Aorta (tissue), 5 donors: ENCODE data around the gene NUBP2. TPM values are rescaled to one million over a fixed set of nuclear protein-coding genes. Genes with fewer than 3 reads are reported as not detected.

Experiments
- ATAC-seq: fragments of 200-7000 bp; cut with Tn5 transposase; one replicate; pipeline ENCODE4 v1.9.1; 2022; ENCODE audit warnings: moderate library complexity; ENCODE audit not compliant: low FRiP score
- DNase-seq, 2 donors: peaks; one replicate each; pipeline ENCODE4 v3.0.0-alpha.2; 2020
- H3K27ac ChIP-seq, 2 donors: one replicate each; pipeline ENCODE4 v1.5.1; 2013; ENCODE audit warnings: low read length in 2 of 2, mild to moderate bottlenecking in 2 of 2, moderate library complexity in 2 of 2, control low read depth in 1 of 2, inconsistent platforms in 1 of 2, low read depth in 1 of 2
- H3K27me3 ChIP-seq, 2 donors: one replicate each; pipeline ENCODE4 v1.6.1; 2013; ENCODE audit warnings: control low read depth in 1 of 2, low read length in 1 of 2, mild to moderate bottlenecking in 1 of 2, moderate library complexity in 1 of 2; ENCODE audit not compliant: insufficient read depth in 2 of 2, control insufficient read depth in 1 of 2
- H3K36me3 ChIP-seq, 2 donors: one replicate each; pipeline ENCODE4 v1.6.1; 2013; ENCODE audit warnings: control low read depth in 1 of 2, low read length in 1 of 2, mild to moderate bottlenecking in 1 of 2; ENCODE audit not compliant: insufficient read depth in 2 of 2, control insufficient read depth in 1 of 2
- H3K4me1 ChIP-seq, 2 donors: one replicate each; pipeline ENCODE4 v1.6.1; 2013; ENCODE audit warnings: low read length in 2 of 2, control low read depth in 1 of 2, mild to moderate bottlenecking in 1 of 2, moderate library complexity in 1 of 2; ENCODE audit not compliant: insufficient read depth in 2 of 2, control insufficient read depth in 1 of 2
- H3K4me3 ChIP-seq, 2 donors: one replicate each; pipeline ENCODE4 v1.5.1; 2013; ENCODE audit warnings: low read length in 2 of 2, control low read depth in 1 of 2, mild to moderate bottlenecking in 1 of 2
- H3K9me3 ChIP-seq: one replicate; pipeline ENCODE4 v1.6.1; 2013; ENCODE audit warnings: mild to moderate bottlenecking, low read length; ENCODE audit not compliant: control insufficient read depth
- WGBS, 2 donors: extraction: QIAGEN DNeasy Blood & Tissue Kit; methylation state at CpG; one replicate each; pipeline ENCODE4 v1.1.7; 2013; 5-methylcytosine and 5-hydroxymethylcytosine counted together
- intact Hi-C, 2 donors: fragments of 100-400 bp; cut with DNase I; formaldehyde crosslinking; loops; one replicate each; pipeline versions ENCODE4 v1.14.2 to v1.15.0; 2022
- polyA plus RNA-seq, 2 donors: library from polyadenylated mRNA; stranded (reverse); fragments of 200-250 nt; gene quantifications; one replicate each; pipeline ENCODE4 v1.2.3, GENCODE V29; 2013
- total RNA-seq, 2 donors: library from RNA; stranded (reverse); fragmentation: NEBNext Ultra II Directional; extraction: Animal tissue kit (Norgen Biotek cat#: 25700); gene quantifications; one replicate each; pipeline ENCODE4 v1.2.1, GENCODE V29; 2021
- donor health status: healthy with polysubstance abuse.
- donor health status: Bipolar disorder and iron deficiency.
- donor health status: DM: no; HTN: no; CAD: no.
- donor health status: DM: no; HTN: no; CAD: no.
- donor health status: DM: yes; HTN: yes; CAD: no.

NUBP2 gene
- total and polyA plus RNA-seq, 4 donors = 30.7 to 92.4 (median 44.1) TPM

DNA sequence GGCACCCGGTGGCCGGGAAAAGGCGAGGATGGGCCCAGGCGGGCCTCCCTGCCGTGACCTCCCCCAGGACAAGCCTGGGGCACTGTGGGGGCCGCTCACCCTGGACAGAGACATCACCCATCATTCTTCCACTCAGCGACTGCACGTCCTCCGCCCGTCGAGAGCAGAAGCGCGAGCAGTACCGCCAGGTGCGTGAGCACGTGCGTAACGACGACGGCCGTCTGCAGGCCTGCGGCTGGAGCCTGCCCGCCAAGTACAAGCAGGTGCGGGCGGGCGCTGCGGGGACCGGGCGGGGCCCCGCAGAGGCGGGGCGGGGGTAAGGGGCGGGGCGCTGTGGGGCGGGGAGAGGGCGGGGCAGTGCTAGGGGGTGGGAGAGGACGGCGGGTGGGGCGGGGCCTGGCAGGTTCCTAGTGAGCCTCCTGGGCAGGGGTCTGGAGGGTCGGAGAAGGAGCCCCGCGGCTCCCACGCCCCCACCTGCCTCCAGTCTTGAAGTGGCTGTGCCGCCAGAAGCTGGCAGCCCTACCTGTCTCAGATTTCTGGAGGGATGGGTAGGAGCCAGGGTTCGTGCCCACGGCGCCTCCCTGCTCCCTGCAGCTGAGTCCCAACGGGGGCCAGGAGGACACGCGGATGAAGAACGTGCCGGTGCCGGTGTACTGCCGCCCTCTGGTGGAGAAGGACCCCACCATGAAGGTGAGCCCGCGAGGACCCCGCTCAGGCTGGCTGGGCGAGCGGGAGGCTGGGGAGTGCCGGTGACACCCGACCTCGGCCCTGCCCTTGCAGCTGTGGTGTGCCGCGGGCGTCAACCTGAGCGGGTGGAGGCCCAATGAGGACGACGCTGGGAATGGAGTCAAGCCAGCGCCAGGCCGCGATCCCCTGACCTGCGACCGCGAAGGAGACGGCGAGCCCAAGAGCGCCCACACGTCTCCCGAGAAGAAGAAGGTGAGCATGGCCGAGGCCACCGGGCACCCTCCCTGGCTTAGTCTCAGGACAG, 18.9 kb upstream of the NUBP2 start:
- 72 to 73% methylated on average over 75 to 81 of the region's 81 CpGs for WGBS, 2 donors
- Histone ChIP-seq H3K9me3 (no peaks in the 10 kb centered on the region), H3K27me3 (no peaks in the 10 kb centered on the region), H3K4me1 (no peaks in the 10 kb centered on the region), H3K36me3 (no peaks in the 10 kb centered on the region), H3K27ac (no peak overlapping the region), H3K4me3 (no peak overlapping the region)
- ATAC-seq (no peak), DNase-seq (no peak)
- intact Hi-C loops = no loop called here

DNA sequence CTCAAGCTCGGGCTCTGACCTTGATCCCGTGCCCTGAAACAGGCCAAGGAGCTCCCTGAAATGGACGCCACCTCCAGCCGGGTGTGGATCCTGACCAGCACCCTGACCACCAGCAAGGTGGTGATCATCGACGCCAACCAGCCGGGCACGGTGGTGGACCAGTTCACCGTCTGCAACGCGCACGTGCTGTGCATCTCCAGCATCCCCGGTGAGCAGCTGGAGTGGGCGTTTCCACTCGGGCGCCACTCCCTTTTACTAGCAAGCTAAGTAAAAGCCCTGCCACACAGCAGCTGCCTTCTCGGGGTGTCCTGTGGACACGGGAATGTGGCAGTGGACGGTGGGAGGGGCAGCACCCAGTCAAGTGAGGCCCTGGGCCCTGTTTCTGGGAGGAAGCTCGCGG, 17.8 kb upstream of the NUBP2 start:
- ATAC-seq (no peak), DNase-seq (no peak)
- WGBS, 2 donors = 90 to 94% methylated on average over 21 of the region's 21 CpGs
- H3K27ac ChIP-seq = no peak overlapping the region
- H3K27me3 ChIP-seq = no peaks in the 10 kb centered on the region
- intact Hi-C loops = no loop called here
- no peak overlapping the region for H3K4me3 ChIP-seq
- no peaks in the 10 kb centered on the region for H3K36me3 ChIP-seq
- H3K9me3 ChIP-seq = no peaks in the 10 kb centered on the region
- H3K4me1 ChIP-seq = no peaks in the 10 kb centered on the region

DNA sequence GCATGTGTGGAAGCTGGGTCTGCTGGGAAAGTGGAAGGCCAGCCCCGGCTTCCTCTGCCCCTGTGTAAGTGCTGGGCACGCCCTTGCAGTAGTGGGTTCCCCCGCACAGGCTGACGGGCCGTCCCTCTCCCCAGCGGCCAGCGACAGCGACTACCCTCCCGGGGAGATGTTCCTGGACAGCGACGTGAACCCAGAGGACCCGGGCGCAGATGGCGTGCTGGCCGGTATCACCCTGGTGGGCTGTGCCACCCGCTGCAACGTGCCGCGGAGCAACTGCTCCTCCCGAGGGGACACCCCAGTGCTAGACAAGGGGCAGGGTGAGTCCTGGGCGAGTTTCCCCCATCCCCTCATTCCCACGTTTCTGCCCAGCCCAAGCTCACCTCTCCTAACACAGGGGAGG, 16.9 kb upstream of the NUBP2 start:
- 89 to 91% methylated on average over 22 of the region's 22 CpGs for WGBS, 2 donors

DNA sequence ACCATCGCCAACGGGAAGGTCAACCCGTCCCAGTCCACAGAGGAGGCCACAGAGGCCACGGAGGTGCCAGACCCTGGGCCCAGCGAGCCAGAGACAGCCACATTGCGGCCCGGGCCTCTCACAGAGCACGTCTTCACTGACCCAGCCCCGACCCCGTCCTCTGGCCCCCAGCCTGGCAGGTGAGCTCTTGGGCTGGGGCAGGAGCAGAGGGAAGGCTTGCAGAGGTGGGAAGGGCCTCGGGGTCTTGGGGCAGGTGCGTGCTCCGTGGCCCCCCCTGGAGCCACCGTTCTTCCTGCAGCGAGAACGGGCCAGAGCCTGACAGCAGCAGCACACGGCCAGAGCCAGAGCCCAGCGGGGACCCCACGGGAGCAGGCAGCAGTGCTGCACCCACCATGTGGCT, 16.5 kb upstream of the NUBP2 start:
- DNase-seq (no peak), ATAC-seq (no peak)
- Histone ChIP-seq H3K9me3 (no peaks in the 10 kb centered on the region), H3K27me3 (no peaks in the 10 kb centered on the region), H3K4me3 (no peak overlapping the region), H3K4me1 (no peaks in the 10 kb centered on the region), H3K27ac (no peak overlapping the region), H3K36me3 (no peaks in the 10 kb centered on the region)
- intact Hi-C loops = no loop called here
- 89 to 91% methylated on average over 19 of the region's 19 CpGs for WGBS, 2 donors

More for the DNA sequence above, 16.9 kb upstream of the NUBP2 start:
- H3K4me1 ChIP-seq = no peaks in the 10 kb centered on the region
- H3K4me3 ChIP-seq = no peak overlapping the region
- intact Hi-C loops = no loop called here
- ATAC-seq = no peak
- DNase-seq = no peak
- H3K27me3 ChIP-seq = no peaks in the 10 kb centered on the region
- no peak overlapping the region for H3K27ac ChIP-seq
- H3K36me3 ChIP-seq = no peaks in the 10 kb centered on the region
- H3K9me3 ChIP-seq = no peaks in the 10 kb centered on the region

DNA sequence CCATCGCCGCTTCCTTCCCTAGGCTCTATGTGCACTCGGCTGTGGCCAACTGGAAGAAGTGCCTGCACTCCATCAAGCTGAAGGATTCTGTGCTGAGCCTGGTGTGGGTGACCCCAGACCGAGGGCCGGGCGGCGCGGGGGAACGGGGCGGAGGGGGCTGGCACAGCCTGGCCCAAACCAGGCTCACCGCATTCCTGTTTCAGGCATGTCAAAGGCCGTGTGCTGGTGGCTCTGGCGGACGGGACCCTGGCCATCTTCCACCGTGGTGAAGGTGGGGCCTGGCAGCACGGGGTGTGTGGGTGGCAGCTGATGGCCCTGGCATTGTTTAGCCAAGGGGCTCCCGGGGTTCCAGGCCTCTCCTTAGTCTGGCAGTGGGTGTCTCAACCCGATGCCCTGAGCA, 16.1 kb upstream of the NUBP2 start:
- intact Hi-C loops = no loop called here

DNA sequence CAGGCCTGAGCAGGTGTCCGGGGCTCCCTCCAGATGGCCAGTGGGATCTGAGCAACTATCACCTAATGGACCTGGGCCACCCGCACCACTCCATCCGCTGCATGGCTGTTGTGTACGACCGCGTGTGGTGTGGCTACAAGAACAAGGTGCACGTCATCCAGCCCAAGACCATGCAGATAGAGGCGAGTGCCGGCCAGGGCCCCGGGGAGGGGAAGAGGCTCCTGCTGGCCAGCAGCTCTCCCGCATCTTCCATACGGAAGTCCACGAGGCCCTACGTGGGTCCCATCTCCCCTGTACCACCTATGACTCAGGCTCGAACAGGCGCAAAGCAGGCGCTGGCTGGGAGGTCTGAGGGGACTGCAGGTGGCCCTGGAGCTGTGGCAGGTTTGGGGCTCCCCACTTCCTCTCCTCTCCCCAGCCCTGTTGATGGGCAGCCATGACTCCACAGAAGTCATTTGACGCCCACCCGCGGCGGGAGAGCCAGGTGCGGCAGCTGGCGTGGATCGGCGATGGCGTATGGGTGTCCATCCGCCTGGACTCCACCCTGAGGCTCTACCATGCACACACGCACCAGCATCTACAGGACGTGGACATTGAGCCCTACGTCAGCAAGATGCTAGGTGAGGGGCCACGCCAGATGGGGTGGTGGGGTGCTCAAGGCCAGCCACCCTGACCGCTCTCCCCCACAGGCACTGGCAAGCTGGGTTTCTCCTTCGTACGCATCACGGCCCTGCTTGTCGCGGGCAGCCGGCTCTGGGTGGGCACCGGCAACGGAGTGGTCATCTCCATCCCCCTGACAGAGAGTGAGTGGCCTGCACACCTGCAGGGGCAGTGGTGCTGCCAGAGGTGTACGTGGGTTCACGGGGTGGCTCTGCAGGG, 15.4 kb upstream of the NUBP2 start:
- WGBS, 2 donors = 91 to 92% methylated on average over 42 of the region's 42 CpGs
- H3K27ac ChIP-seq = no peak overlapping the region
- intact Hi-C loops = no loop called here

More for the DNA sequence above, 16.1 kb upstream of the NUBP2 start:
- no peak for DNase-seq
- H3K36me3 ChIP-seq = no peaks in the 10 kb centered on the region
- no peak for ATAC-seq
- no peaks in the 10 kb centered on the region for H3K4me1 ChIP-seq
- 82 to 83% methylated on average over 18 of the region's 18 CpGs for WGBS, 2 donors
- no peaks in the 10 kb centered on the region for H3K9me3 ChIP-seq
- H3K27me3 ChIP-seq = no peaks in the 10 kb centered on the region
- no peak overlapping the region for H3K4me3 ChIP-seq
- H3K27ac ChIP-seq = no peak overlapping the region

DNA sequence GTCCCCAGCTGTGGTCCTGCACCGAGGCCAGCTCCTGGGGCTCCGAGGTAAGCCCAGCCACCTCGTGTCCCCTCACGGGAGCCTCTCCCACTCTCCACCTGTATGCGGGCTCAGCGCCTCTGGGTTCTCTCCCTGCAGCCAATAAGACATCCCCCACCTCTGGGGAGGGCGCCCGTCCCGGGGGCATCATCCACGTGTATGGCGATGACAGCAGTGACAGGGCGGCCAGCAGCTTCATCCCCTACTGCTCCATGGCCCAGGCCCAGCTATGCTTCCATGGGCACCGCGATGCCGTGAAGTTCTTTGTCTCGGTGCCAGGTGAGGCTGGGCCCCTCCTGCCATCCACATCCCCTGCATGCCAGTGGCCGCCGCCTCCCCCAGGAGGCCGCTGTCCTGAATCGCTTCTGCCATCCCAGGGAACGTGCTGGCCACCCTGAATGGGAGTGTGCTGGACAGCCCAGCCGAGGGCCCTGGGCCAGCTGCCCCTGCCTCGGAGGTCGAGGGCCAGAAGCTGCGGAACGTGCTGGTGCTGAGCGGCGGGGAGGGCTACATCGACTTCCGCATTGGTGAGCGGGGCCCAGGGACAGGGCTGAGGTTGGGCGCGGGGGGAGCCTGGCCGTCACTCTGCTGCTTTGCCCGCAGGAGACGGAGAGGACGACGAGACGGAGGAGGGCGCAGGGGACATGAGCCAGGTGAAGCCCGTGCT, 14.5 kb upstream of the NUBP2 start:
- H3K9me3 ChIP-seq = no peaks in the 10 kb centered on the region
- no peaks in the 10 kb centered on the region for H3K4me1 ChIP-seq
- H3K4me3 ChIP-seq = no peak overlapping the region
- no peaks in the 10 kb centered on the region for H3K27me3 ChIP-seq
- no peaks in the 10 kb centered on the region for H3K36me3 ChIP-seq
- H3K27ac ChIP-seq = no peak overlapping the region
- no peak for ATAC-seq
- intact Hi-C loops = no loop called here
- no peak for DNase-seq
- 80 to 83% methylated on average over 41 of the region's 41 CpGs for WGBS, 2 donors

More for the DNA sequence above, 15.4 kb upstream of the NUBP2 start:
- Histone ChIP-seq H3K4me1 (no peaks in the 10 kb centered on the region), H3K9me3 (no peaks in the 10 kb centered on the region), H3K36me3 (no peaks in the 10 kb centered on the region), H3K27me3 (no peaks in the 10 kb centered on the region), H3K4me3 (no peak overlapping the region)
- no peak for ATAC-seq
- no peak for DNase-seq

DNA sequence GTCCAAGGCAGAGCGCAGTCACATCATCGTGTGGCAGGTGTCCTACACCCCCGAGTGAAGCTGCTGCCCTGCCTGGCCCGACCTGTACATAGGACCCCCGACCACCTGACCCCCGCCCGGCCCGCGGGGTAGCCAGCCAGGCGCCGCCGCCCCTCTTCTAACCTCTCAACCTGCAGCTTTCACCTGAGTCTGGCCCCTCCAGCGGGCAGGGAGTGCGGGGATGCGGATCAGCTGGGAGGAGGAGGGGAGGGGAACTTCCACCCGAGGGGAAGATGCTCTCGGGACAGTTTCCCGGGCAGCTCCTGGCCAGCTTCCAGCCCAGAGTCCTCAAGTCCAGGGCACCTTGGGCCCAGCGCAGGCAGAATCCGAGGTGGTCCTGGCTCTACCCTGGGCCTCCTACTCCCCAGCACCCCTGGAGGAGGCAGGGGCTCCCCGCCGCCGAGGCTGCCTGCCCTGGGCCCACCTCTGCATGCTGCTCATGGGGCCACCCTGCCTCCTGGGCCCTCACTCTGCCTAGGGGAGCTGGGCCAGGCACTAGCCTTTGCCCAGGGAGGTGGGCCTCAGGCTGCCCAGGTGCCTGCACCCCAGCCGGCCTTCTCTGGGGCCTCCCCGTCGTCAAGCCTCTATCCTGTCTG, 13.9 kb upstream of the NUBP2 start:
- H3K4me3 ChIP-seq = no peak overlapping the region
- H3K27me3 ChIP-seq = no peaks in the 10 kb centered on the region
- no peaks in the 10 kb centered on the region for H3K9me3 ChIP-seq
- no peak overlapping the region for H3K27ac ChIP-seq
- 77 to 79% methylated on average over 22 to 26 of the region's 26 CpGs for WGBS, 2 donors
- no peak for DNase-seq
- no peaks in the 10 kb centered on the region for H3K4me1 ChIP-seq
- no peaks in the 10 kb centered on the region for H3K36me3 ChIP-seq
- no peak for ATAC-seq
- intact Hi-C loops = no loop called here
